Hepatocyte (in vitro differentiated cells): ENCODE data around the gene AREL1. TPM values are rescaled to one million over a fixed set of nuclear protein-coding genes. Genes with fewer than 3 reads are reported as not detected.
A peak's percentile ranks its signal among the peaks of the same experiment; 100 is the strongest.
"Not testable (repeated sequence)": the region's sequence is repeated elsewhere in the genome, so short reads cannot be mapped to it uniquely, and the experiment has no call there.

Experiments used
- DNase-seq: peaks from one replicate; pipeline ENCODE4 v3.0.0-alpha.2; 2016; ENCODE audit warnings: low spot score
- H2AFZ ChIP-seq: fragments of 200-600 bp; sonication (generic); 2 replicates; pipeline ENCODE4 v1.6.0; 2016; ENCODE audit warnings: antibody characterized with exemption, mild to moderate bottlenecking
- H3K27ac ChIP-seq: fragments of 200-600 bp; sonication (generic); 2 replicates; pipeline ENCODE4 v1.5.1; 2016; ENCODE audit warnings: mild to moderate bottlenecking
- H3K27me3 ChIP-seq: fragments of 200-600 bp; sonication (generic); 2 replicates; pipeline ENCODE4 v1.6.1; 2016
- H3K36me3 ChIP-seq: fragments of 200-600 bp; sonication (generic); replicated peaks from 2 replicates; pipeline ENCODE4 v1.5.1; 2016; ENCODE audit warnings: low read depth; ENCODE audit not compliant: insufficient read depth
- H3K4me1 ChIP-seq: fragments of 200-600 bp; sonication (generic); 2 replicates; pipeline ENCODE4 v1.5.1; 2016; ENCODE audit warnings: mild to moderate bottlenecking, moderate library complexity; ENCODE audit not compliant: insufficient read depth
- H3K4me2 ChIP-seq: fragments of 200-600 bp; sonication (generic); 2 replicates; pipeline ENCODE4 v1.6.0; 2016
- H3K4me3 ChIP-seq: fragments of 200-600 bp; sonication (generic); 2 replicates; pipeline ENCODE4 v1.5.1; 2016; ENCODE audit warnings: mild to moderate bottlenecking
- H3K79me2 ChIP-seq: fragments of 200-600 bp; sonication (generic); 2 replicates; pipeline ENCODE4 v1.6.0; 2017; ENCODE audit warnings: mild to moderate bottlenecking
- H3K9me2 ChIP-seq: fragments of 200-600 bp; sonication (generic); replicated peaks from 2 replicates; pipeline ENCODE4 v1.6.0; 2017; ENCODE audit warnings: mild to moderate bottlenecking; ENCODE audit not compliant: insufficient read depth
- H3K9me3 ChIP-seq: fragments of 200-600 bp; sonication (generic); 2 replicates; pipeline ENCODE4 v1.5.1; 2016; ENCODE audit warnings: low read depth, mild to moderate bottlenecking
- H4K20me1 ChIP-seq: fragments of 200-600 bp; sonication (generic); 2 replicates; pipeline ENCODE4 v1.6.0; 2016; ENCODE audit warnings: mild to moderate bottlenecking; ENCODE audit not compliant: insufficient read depth, poor library complexity, severe bottlenecking
- CTCF ChIP-seq: fragments of 200-600 bp; sonication (generic); IDR thresholded peaks from 2 replicates; pipeline ENCODE4 v1.5.1; 2016; ENCODE audit warnings: antibody characterized with exemption, mild to moderate bottlenecking; ENCODE audit not compliant: poor library complexity
- EZH2 ChIP-seq: fragments of 200-600 bp; sonication (generic); IDR thresholded peaks from 2 replicates; pipeline ENCODE4 v1.6.1; 2016; ENCODE audit warnings: antibody characterized with exemption, mild to moderate bottlenecking, borderline replicate concordance
- EZH2phosphoT487 ChIP-seq: fragments of 200-600 bp; sonication (generic); IDR thresholded peaks from one replicate; pipeline ENCODE4 v1.6.1; 2018; ENCODE audit warnings: antibody characterized with exemption, mild to moderate bottlenecking, low read depth, moderate library complexity; ENCODE audit not compliant: unreplicated experiment, severe bottlenecking
- WGBS: methylation state at CpG from one replicate; pipeline ENCODE4 v1.1.6; 2016; ENCODE audit warnings: low lambda C conversion rate; ENCODE audit errors: missing lambda C conversion rate; 5-methylcytosine and 5-hydroxymethylcytosine counted together
- polyA plus RNA-seq: library from polyadenylated mRNA; unstranded; fragments of >200 nt; fragmentation: Nextera tagmentation; extraction: Ambion mirVana; gene quantifications from 2 replicates; pipeline ENCODE4 v1.2.1, GENCODE V29; 2016
- total RNA-seq: library from RNA; depleted of rRNA; stranded (reverse); fragments of >200 nt; gene quantifications from 2 replicates; pipeline ENCODE4 v1.2.3, GENCODE V29; 2014

The AREL1 gene
- 31.7 and 41.3 TPM in 2 replicates for total RNA-seq
- polyA plus RNA-seq: 11.4 and 13.9 TPM in 2 replicates

GRCh38 chr14:74712499-74713394 lies at the start of gene AREL1, which contains the start of gene FCF1:
Gene AREL1 (minus strand): TSS chr14:74713080. CDS start chr14:74685615, 27,465 bp downstream.
Gene FCF1 (plus strand): TSS chr14:74713144. CDS start chr14:74713198, 54 bp downstream.
- WGBS: under 1% methylated on average over 31 of the region's 31 CpGs
- no peaks in the 10 kb centered on the region for H3K27me3 ChIP-seq

GRCh38 chr14:74758505-74758904 lies 45.6 kb upstream of the AREL1 start:
- H4K20me1 ChIP-seq, H2AFZ ChIP-seq, H3K9me2 ChIP-seq, H3K79me2 ChIP-seq, H3K4me1 ChIP-seq, H3K27ac ChIP-seq, H3K9me3 ChIP-seq, H3K4me2 ChIP-seq, H3K27me3 ChIP-seq, H3K4me3 ChIP-seq, H3K36me3 ChIP-seq, DNase-seq: not testable (repeated sequence)
- 92% methylated on average over 5 of the region's 5 CpGs for WGBS

More at GRCh38 chr14:74712499-74713394, at the start of gene AREL1, which contains the start of gene FCF1:
- Histone ChIP-seq H3K27ac (peak within 1 kb of the TSS; percentile 77), H4K20me1 (peaks cover 3% of the 10 kb centered on the region), H3K36me3 (no peaks in the 10 kb centered on the region), H3K9me3 (no peaks in the 10 kb centered on the region), H3K4me3 (peak within 1 kb of the TSS; percentile 87), H3K4me2 (peak within 1 kb of the TSS; percentile 92), H2AFZ (peak within 1 kb of the TSS; percentile 88), H3K4me1 (peaks cover 6% of the 10 kb centered on the region), H3K79me2 (peaks cover 66% of the 10 kb centered on the region), H3K9me2 (no peaks in the 10 kb centered on the region)
- TF ChIP-seq CTCF (no peak), EZH2 (no peak), EZH2phosphoT487 (no peak)
- DNase-seq: peak; percentile 93

- TF ChIP-seq EZH2phosphoT487 (no peak), CTCF (no peak), EZH2 (no peak)
- Histone ChIP-seq H3K36me3 (no peaks in the 10 kb centered on the region), H3K4me3 (no peak overlapping the region), H3K27ac (no peak overlapping the region), H3K9me2 (no peaks in the 10 kb centered on the region), H3K9me3 (no peaks in the 10 kb centered on the region), H3K27me3 (no peaks in the 10 kb centered on the region), H4K20me1 (no peaks in the 10 kb centered on the region), H3K4me2 (no peak overlapping the region), H2AFZ (no peak overlapping the region), H3K4me1 (no peaks in the 10 kb centered on the region), H3K79me2 (no peaks in the 10 kb centered on the region)
- no peak for DNase-seq
- WGBS: 46% methylated on average over 1 of the region's 1 CpG
These were observed 43.4 kb upstream of the AREL1 start for GRCh38 chr14:74756326-74756725.

- H3K4me1 ChIP-seq: no peaks in the 10 kb centered on the region
- WGBS: 89% methylated on average over 7 of the region's 7 CpGs
- H2AFZ ChIP-seq: no peak overlapping the region
- no peak overlapping the region for H3K4me3 ChIP-seq
- H4K20me1 ChIP-seq: no peaks in the 10 kb centered on the region
- H3K27me3 ChIP-seq: no peaks in the 10 kb centered on the region
- no peak overlapping the region for H3K27ac ChIP-seq
- no peaks in the 10 kb centered on the region for H3K79me2 ChIP-seq
- no peaks in the 10 kb centered on the region for H3K36me3 ChIP-seq
- H3K9me2 ChIP-seq: no peaks in the 10 kb centered on the region
- DNase-seq: no peak
- no peaks in the 10 kb centered on the region for H3K9me3 ChIP-seq
- no peak for TF ChIP-seq EZH2
- no peak for TF ChIP-seq CTCF
- TF ChIP-seq EZH2phosphoT487: no peak
- H3K4me2 ChIP-seq: no peak overlapping the region
These were observed 42.0 kb upstream of the AREL1 start for GRCh38 chr14:74754899-74755298.
